ENCODE measurements around the gene DDX28.
"Not testable (repeated sequence)": the region's sequence is repeated elsewhere in the genome, so short reads cannot be mapped to it uniquely, and the experiment has no call there.

DDX28 gene

GRCh38 chr16:68037841-68038597 lies 15.0 kb upstream of the DDX28 start:
- no peak for DNase-seq (ENCODE audit: extremely low read depth in 1 of 2, low read depth in 1 of 2)

GRCh38 chr16:68035227-68035626 lies 12.2 kb upstream of the DDX28 start:
- no peak for DNase-seq (ENCODE audit: extremely low read depth in 1 of 2, low read depth in 1 of 2)

GRCh38 chr16:68033101-68033500 lies 10.1 kb upstream of the DDX28 start:
- DNase-seq (ENCODE audit: extremely low read depth in 1 of 2, low read depth in 1 of 2): no peak

- peak in 1 of 2 donors; percentile 15 for DNase-seq (ENCODE audit: extremely low read depth in 1 of 2, low read depth in 1 of 2)
Observed at GRCh38 chr16:68031951-68032350, 8.9 kb upstream of the DDX28 start.

- DNase-seq (ENCODE audit: extremely low read depth in 1 of 2, low read depth in 1 of 2): not testable (repeated sequence)
Observed at GRCh38 chr16:68030108-68030507, 7.1 kb upstream of the DDX28 start.

GRCh38 chr16:68028996-68029395 lies 6.0 kb upstream of the DDX28 start:
- no peak for DNase-seq (ENCODE audit: extremely low read depth in 1 of 2, low read depth in 1 of 2)

- DNase-seq (ENCODE audit: extremely low read depth in 1 of 2, low read depth in 1 of 2): no peak
Observed at GRCh38 chr16:68022278-68022727, 729 bp downstream of the DDX28 start.

- DNase-seq (ENCODE audit: extremely low read depth in 1 of 2, low read depth in 1 of 2): no peak
Observed at GRCh38 chr16:68021490-68021889, 1.5 kb downstream of the DDX28 start.

- DNase-seq (ENCODE audit: extremely low read depth in 1 of 2, low read depth in 1 of 2): no peak
Observed at GRCh38 chr16:68019167-68019680, 3.8 kb downstream of the DDX28 start.

GRCh38 chr16:68015681-68016080 lies 7.4 kb downstream of the DDX28 start, which contains the start of gene DPEP2NB:
DPEP2NB (minus strand) TSS chr16:68015911; CDS start chr16:68015770, 141 bp downstream.
- no peak for DNase-seq (ENCODE audit: extremely low read depth in 1 of 2, low read depth in 1 of 2)

- DNase-seq (ENCODE audit: extremely low read depth in 1 of 2, low read depth in 1 of 2): no peak
Observed at GRCh38 chr16:68013440-68013839, 9.6 kb downstream of the DDX28 start.

GRCh38 chr16:68009872-68010271 lies 13.2 kb downstream of the DDX28 start:
- DNase-seq (ENCODE audit: extremely low read depth in 1 of 2, low read depth in 1 of 2): not testable (repeated sequence)

GRCh38 chr16:68009157-68009735 lies 13.8 kb downstream of the DDX28 start:
- DNase-seq (ENCODE audit: extremely low read depth in 1 of 2, low read depth in 1 of 2): no peak

GRCh38 chr16:68005786-68006286 lies 17.2 kb downstream of the DDX28 start:
- no peak for DNase-seq (ENCODE audit: extremely low read depth in 1 of 2, low read depth in 1 of 2)

- no peak for DNase-seq (ENCODE audit: extremely low read depth in 1 of 2, low read depth in 1 of 2)
Observed at GRCh38 chr16:68005211-68005610, 17.8 kb downstream of the DDX28 start.

- DNase-seq (ENCODE audit: extremely low read depth in 1 of 2, low read depth in 1 of 2): no peak
Observed at GRCh38 chr16:68003031-68003430, 20.0 kb downstream of the DDX28 start.

- no peak for DNase-seq (ENCODE audit: extremely low read depth in 1 of 2, low read depth in 1 of 2)
Observed at GRCh38 chr16:68000450-68000849, 22.6 kb downstream of the DDX28 start.

GRCh38 chr16:67999985-68000384 lies 23.0 kb downstream of the DDX28 start:
- DNase-seq (ENCODE audit: extremely low read depth in 1 of 2, low read depth in 1 of 2): no peak

- DNase-seq (ENCODE audit: extremely low read depth in 1 of 2, low read depth in 1 of 2): not testable (repeated sequence)
Observed at GRCh38 chr16:67998779-67999688, 24.0 kb downstream of the DDX28 start, which contains the start of gene DPEP2. DPEP2 (minus strand) TSS chr16:67999484; CDS start chr16:67993212, 6,272 bp downstream.

GRCh38 chr16:67998231-67998778 lies 24.7 kb downstream of the DDX28 start:
- not testable (repeated sequence) for DNase-seq (ENCODE audit: extremely low read depth in 1 of 2, low read depth in 1 of 2)
